Tibial nerve (tissue), 4 donors: ENCODE data around the gene RAB3C. TPM values are rescaled to one million over a fixed set of nuclear protein-coding genes. Genes with fewer than 3 reads are reported as not detected.

Experiments
- DNase-seq, 2 donors: peaks; one replicate each; pipeline ENCODE4 v3.0.0-alpha.2; 2019; ENCODE audit warnings: low spot score in 2 of 2
- H3K27ac ChIP-seq, 4 donors: fragments of 200-600 bp; sonication (generic) in 3 of 4; one replicate each; pipeline ENCODE4 v1.5.1; 2017 to 2019; ENCODE audit warnings: mild to moderate bottlenecking in 1 of 4
- H3K27me3 ChIP-seq, 2 donors: fragments of 200-600 bp; sonication (generic) in 1 of 2; one replicate each; pipeline versions ENCODE4 v1.5.1 to v1.6.0; 2017 to 2019
- H3K36me3 ChIP-seq, 3 donors: fragments of 200-600 bp; sonication (generic); one replicate each; pipeline ENCODE4 v1.5.1; 2018 to 2019
- H3K4me1 ChIP-seq, 4 donors: fragments of 200-600 bp; sonication (generic) in 3 of 4; one replicate each; pipeline ENCODE4 v1.5.1; 2017 to 2019
- H3K4me3 ChIP-seq, 4 donors: fragments of 200-600 bp; sonication (generic) in 3 of 4; one replicate each; pipeline ENCODE4 v1.5.1; 2017 to 2019; ENCODE audit warnings: mild to moderate bottlenecking in 1 of 4, moderate library complexity in 1 of 4
- H3K9me3 ChIP-seq, 4 donors: fragments of 200-600 bp; sonication (generic) in 3 of 4; one replicate each; pipeline ENCODE4 v1.5.1; 2017 to 2019
- CTCF ChIP-seq, 5 experiments: fragments of 200-600 bp in 3 of 5; fragments of 450-650 bp in 2 of 5; sonication (generic) in 3 of 5; IDR thresholded peaks; one replicate each; pipeline ENCODE4 v1.5.1; 2016 to 2019; ENCODE audit warnings: antibody characterized with exemption in 5 of 5, mild to moderate bottlenecking in 3 of 5, moderate library complexity in 2 of 5
- EP300 ChIP-seq, 2 donors: sonication (generic); formaldehyde crosslinking; IDR thresholded peaks; one replicate each; pipeline ENCODE4 v1.6.1; 2017; ENCODE audit warnings: antibody characterized with exemption in 2 of 2, mild to moderate bottlenecking in 1 of 2
- POLR2A ChIP-seq, 2 donors: fragments of 450-650 bp; IDR thresholded peaks; one replicate each; pipeline ENCODE4 v1.6.1; 2017; ENCODE audit warnings: antibody characterized with exemption in 2 of 2, mild to moderate bottlenecking in 2 of 2, moderate library complexity in 2 of 2
- WGBS, 2 donors: methylation state at CpG; one replicate each; pipeline ENCODE4 v1.1.5; 2018; 5-methylcytosine and 5-hydroxymethylcytosine counted together
- total RNA-seq, 4 donors: library from RNA; depleted of rRNA; stranded (reverse); fragments of >200 nt; gene quantifications; one replicate each; pipeline ENCODE4 v1.1.0, GENCODE V29; 2016

RAB3C gene
- total RNA-seq, 4 donors from 2014 or later: under 0.01 to 1.2 (median 1.0) TPM

DNA sequence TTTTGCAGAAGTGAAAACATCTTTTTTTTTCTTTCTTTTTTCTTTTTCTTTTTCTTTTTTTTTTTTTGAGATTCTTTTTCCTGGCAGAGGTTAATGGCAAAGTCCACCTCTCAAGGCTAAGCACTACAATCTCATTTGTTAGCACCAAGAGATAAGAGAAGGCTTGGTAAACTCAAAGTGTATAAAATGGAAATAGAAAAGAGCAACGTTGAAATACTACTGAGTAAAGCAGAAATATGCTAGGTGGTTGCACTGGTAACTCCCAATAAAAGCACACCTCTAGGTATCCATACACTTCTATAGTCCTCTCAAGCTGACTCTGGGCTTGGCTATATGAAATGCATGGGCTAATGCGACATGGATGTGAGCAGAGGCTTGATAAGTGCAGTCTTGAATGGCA lies 188.9 kb downstream of the RAB3C start:
- H3K36me3 ChIP-seq: no peaks in the 10 kb centered on the region
- H3K4me3 ChIP-seq: no peak overlapping the region
- H3K27me3 ChIP-seq: no peaks in the 10 kb centered on the region
- DNase-seq: no peak
- TF ChIP-seq EP300 (IDR thresholded peaks at IDR 0.05) (no peak), POLR2A (IDR thresholded peaks at IDR 0.05) (no peak), CTCF (IDR thresholded peaks at IDR 0.05) (no peak)
- H3K4me1 ChIP-seq: no peaks in the 10 kb centered on the region
- H3K9me3 ChIP-seq: no peaks in the 10 kb centered on the region
- WGBS, 2 donors: 79 to 94% methylated on average over 2 of the region's 2 CpGs
- H3K27ac ChIP-seq: no peak overlapping the region

DNA sequence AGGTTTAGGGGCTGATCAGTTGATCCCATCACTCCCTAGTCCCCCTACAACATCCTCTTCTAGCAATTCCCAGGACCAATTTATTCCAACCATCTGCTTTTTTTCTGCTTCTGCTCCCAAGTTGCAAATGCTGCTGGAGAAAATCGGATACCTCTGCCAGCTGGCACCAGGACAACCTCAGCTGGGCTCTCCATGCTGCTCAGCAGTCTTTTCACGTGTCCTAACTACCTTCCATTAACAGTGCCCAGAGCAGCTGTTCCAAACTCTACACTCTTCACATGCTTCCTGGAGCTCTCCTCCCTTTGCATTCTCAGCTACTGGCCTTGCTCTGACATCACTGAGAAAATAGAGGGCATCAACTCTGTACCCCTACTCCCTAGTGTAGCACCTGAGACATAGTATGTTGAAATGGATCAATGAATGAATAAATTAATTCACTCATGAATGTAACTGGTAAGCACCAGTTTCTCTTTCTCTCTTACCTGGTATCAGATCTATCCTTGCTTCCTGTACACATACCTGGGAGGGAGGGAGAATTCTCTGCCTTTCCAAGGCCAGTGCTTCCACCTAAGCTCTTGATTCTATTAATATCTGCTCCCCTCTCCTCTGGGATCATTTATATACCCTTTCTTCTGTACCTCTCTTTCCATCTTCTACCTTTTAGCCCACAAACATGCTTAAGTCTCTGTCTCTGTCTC lies 191.0 kb downstream of the RAB3C start:
- Histone ChIP-seq H3K4me1 (no peaks in the 10 kb centered on the region), H3K4me3 (no peak overlapping the region), H3K27me3 (no peaks in the 10 kb centered on the region), H3K27ac (no peak overlapping the region), H3K9me3 (no peaks in the 10 kb centered on the region), H3K36me3 (no peaks in the 10 kb centered on the region)
- TF ChIP-seq EP300 (IDR thresholded peaks at IDR 0.05) (no peak), POLR2A (IDR thresholded peaks at IDR 0.05) (no peak), CTCF (IDR thresholded peaks at IDR 0.05) (no peak)
- DNase-seq: no peak
- WGBS, 2 donors: 29 to 32% methylated on average over 2 of the region's 2 CpGs

DNA sequence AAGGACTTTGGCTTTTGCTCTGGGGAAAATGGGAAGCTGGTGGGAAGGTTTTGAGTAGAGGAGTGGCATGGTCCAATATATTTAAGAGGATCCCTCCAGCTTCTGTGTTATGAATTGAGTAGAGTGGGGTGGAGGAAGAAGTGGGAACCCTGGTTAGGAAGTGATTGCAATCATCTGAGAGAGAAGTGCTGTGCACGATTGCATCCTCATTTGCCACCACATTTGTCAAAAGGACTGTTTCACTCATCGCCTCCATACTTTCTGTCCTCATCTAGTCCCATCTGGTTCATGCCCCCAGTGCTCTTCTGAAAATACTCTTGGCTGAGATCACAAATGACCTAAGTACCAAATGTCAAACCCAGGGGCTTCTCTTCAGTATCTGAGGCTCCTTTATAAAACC lies 192.1 kb downstream of the RAB3C start:
- TF ChIP-seq CTCF (IDR thresholded peaks at IDR 0.05) (no peak), POLR2A (IDR thresholded peaks at IDR 0.05) (no peak), EP300 (IDR thresholded peaks at IDR 0.05) (no peak)
- H3K4me1 ChIP-seq: no peaks in the 10 kb centered on the region
- no peaks in the 10 kb centered on the region for H3K36me3 ChIP-seq
- no peak for DNase-seq
- H3K27ac ChIP-seq: no peak overlapping the region
- H3K27me3 ChIP-seq: no peaks in the 10 kb centered on the region
- no peaks in the 10 kb centered on the region for H3K9me3 ChIP-seq
- WGBS, 2 donors: 81 to 88% methylated on average over 2 of the region's 2 CpGs
- H3K4me3 ChIP-seq: no peak overlapping the region

DNA sequence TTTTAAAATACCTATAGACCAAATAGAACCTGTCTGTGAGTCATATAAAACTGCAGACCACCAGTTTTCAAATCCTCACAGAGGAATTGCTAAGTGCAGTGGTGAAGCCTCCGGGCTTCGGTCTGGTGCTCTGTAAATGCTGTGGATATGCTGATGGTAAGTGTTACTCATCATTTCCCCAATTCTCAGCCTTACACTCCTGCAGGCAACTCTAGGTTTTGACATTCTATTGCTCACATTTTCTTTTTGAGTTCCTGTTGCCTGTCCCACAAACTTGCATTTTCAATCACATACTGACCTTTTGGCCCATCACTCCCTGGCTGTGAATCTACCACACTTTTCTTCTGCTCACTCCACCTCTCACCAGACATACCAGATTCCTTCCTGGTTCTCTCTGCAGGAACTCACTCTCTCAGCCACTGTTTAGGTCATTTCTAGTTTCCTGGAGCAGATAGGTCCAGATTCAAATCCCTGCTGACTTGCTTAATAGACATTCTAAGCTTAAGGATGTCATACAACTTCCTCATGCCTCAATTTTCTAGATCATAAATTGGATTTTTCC lies 192.9 kb downstream of the RAB3C start:
- WGBS, 2 donors: 81% methylated on average over 2 of the region's 2 CpGs
- no peaks in the 10 kb centered on the region for H3K36me3 ChIP-seq
- TF ChIP-seq CTCF (IDR thresholded peaks at IDR 0.05) (no peak), POLR2A (IDR thresholded peaks at IDR 0.05) (no peak), EP300 (IDR thresholded peaks at IDR 0.05) (no peak)
- no peaks in the 10 kb centered on the region for H3K27me3 ChIP-seq
- H3K27ac ChIP-seq: no peak overlapping the region
- H3K4me1 ChIP-seq: no peaks in the 10 kb centered on the region
- no peak for DNase-seq
- H3K9me3 ChIP-seq: no peaks in the 10 kb centered on the region
- no peak overlapping the region for H3K4me3 ChIP-seq

- Histone ChIP-seq H3K9me3 (no peaks in the 10 kb centered on the region), H3K27me3 (no peaks in the 10 kb centered on the region), H3K4me3 (no peak overlapping the region), H3K4me1 (no peaks in the 10 kb centered on the region), H3K36me3 (no peaks in the 10 kb centered on the region), H3K27ac (no peak overlapping the region)
- no peak for DNase-seq
- WGBS, 2 donors: 86 to 88% methylated on average over 5 of the region's 5 CpGs
- TF ChIP-seq POLR2A (IDR thresholded peaks at IDR 0.05) (no peak), EP300 (IDR thresholded peaks at IDR 0.05) (no peak), CTCF (IDR thresholded peaks at IDR 0.05) (no peak)
These were observed 193.7 kb downstream of the RAB3C start for GRCh38 chr5:58776559-58776958.
